ENCODE measurements around the gene ZNF485. TPM values are rescaled to one million over a fixed set of nuclear protein-coding genes. Genes with fewer than 3 reads are reported as not detected.

The ZNF485 gene
- total and polyA plus RNA-seq, 2 of the 8 experiments (the other 6 are each of a cell fraction or from before 2014, with no cell fraction given), result 2.5 to 8.2 TPM

DNA sequence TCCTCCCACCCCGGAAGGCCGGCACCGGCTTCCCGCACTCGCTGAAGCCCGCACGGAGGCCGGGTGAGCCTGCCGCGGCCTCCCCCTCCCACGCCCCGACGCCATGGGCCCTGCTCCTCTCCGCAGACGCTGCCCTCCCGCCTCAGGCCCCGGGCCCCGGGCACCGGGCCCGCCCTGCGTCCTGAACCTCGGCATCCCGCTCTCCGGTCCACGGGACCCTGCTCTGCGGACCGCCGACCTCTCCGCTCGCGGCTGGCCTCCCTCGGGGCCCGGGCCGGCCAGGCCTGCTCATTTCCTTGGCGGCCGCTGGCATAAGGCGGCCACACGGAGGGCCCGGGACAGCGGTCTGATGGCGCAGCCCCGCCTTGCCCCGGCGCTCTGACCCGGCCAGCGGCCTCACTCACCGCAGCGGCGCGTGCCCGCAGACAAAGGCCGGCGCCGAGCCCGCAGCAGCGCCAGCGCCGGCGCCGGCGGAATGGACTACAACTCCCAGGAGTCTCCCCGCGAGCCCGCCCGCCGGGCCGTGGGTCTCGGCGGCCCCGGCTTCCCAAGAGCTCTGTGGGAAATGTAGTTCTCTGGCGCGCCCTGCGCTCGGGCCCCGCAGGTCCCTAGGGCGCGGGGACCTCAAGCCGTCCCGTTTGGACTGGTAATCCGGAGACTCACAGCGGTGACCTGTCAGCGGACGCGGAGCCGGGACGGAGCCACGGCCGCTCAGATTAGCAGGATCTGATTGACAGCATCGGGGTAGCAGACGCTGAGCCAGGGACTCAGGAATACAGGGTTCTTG lies 42.4 kb downstream of the ZNF485 start, which contains the start of gene ZNF32:
TSS of gene ZNF32 (minus strand) at position 484 of the 787 bp plus-strand sequence. CDS start 2,748 bp downstream, outside the sequence.
- Histone ChIP-seq H3K23ac (ENCODE audit: insufficient read length) (no peak within 1 kb of the TSS), H3K56ac (replicated peaks; ENCODE audit: insufficient read length, low read depth, low read length) (peak within 1 kb of the TSS; percentile 24), H3K79me1 (ENCODE audit: low read depth, low read length) (no peaks in the 10 kb centered on the region), H3K4me2 (ENCODE audit: insufficient read depth in 1 of 2, low read depth in 2 of 2, low read length in 2 of 2) (peak within 1 kb of the TSS; percentile 77 to 82), H3K4ac (replicated peaks; ENCODE audit: insufficient read length, low read depth, low read length) (no peak within 1 kb of the TSS), H2BK20ac (ENCODE audit: low read length) (no peak within 1 kb of the TSS), H2BK120ac (replicated peaks; ENCODE audit: low read depth, low read length) (no peak within 1 kb of the TSS), H3K9ac (replicated peaks in 1 of 4; ENCODE audit: extremely low read depth in 1 of 4, low read depth in 3 of 4, low read length in 3 of 4) (peak within 1 kb of the TSS; percentile 42 to 72 (median 66)), H2AFZ (ENCODE audit: low read length) (peak within 1 kb of the TSS; percentile 99), H3K14ac (ENCODE audit: insufficient read length) (no peak within 1 kb of the TSS), H3K27ac (ENCODE audit: low read depth, low read length) (no peak within 1 kb of the TSS), H3K18ac (ENCODE audit: extremely low read depth, low read length) (peak within 1 kb of the TSS; percentile 78), H3K79me2 (ENCODE audit: control insufficient read depth in 1 of 2, insufficient read depth in 2 of 2, low read length in 2 of 2) (no peaks in the 10 kb centered on the region), H3K23me2 (ENCODE audit: low read depth, low read length) (peaks cover 10% of the 10 kb centered on the region), H4K8ac (ENCODE audit: extremely low read depth, insufficient read depth, low read length) (peak within 1 kb of the TSS; percentile 96), H4K20me1 (replicated peaks in 1 of 2; ENCODE audit: control insufficient read depth in 1 of 2, insufficient read depth in 2 of 2, low read length in 2 of 2) (no peaks in the 10 kb centered on the region), H2BK12ac (ENCODE audit: low read depth, low read length) (no peak within 1 kb of the TSS), H2AK5ac (ENCODE audit: low read depth, low read length) (no peak within 1 kb of the TSS), H2BK15ac (ENCODE audit: low read length) (peak within 1 kb of the TSS; percentile 46; the same call in 1 of the 2 replicates), H3K27me3 (replicated peaks in 1 of 4; ENCODE audit: control insufficient read depth in 3 of 4, extremely low read depth in 1 of 4, insufficient read depth in 3 of 4, low read length in 3 of 4) (peaks cover 2 to 23% (median 17%) of the 10 kb centered on the region in 4 experiments), H4K91ac (replicated peaks; ENCODE audit: insufficient read length, low read length) (peak within 1 kb of the TSS; percentile 28), H3K4me1 (replicated peaks in 1 of 4; ENCODE audit: control insufficient read depth in 3 of 4, insufficient read depth in 4 of 4, low read length in 3 of 4) (peaks cover 0 to 4% (median 0%) of the 10 kb centered on the region in 4 experiments; a peak in 2 of 7 replicates), H3K36me3 (ENCODE audit: control insufficient read depth in 2 of 4, insufficient read depth in 4 of 4, low read length in 3 of 4) (peaks cover 4 to 27% (median 22%) of the 10 kb centered on the region in 4 experiments), H2BK5ac (ENCODE audit: low read depth, low read length) (peak within 1 kb of the TSS; percentile 44; the same call in 1 of the 2 replicates), H3K9me3 (ENCODE audit: insufficient read depth in 2 of 2, low read depth in 1 of 2, low read length in 1 of 2) (peaks cover 30 to 36% of the 10 kb centered on the region in 2 experiments), H4K5ac (ENCODE audit: insufficient read length, low read depth, low read length) (no peak within 1 kb of the TSS), H3K4me3 (ENCODE audit: extremely low read depth in 1 of 4, insufficient read depth in 2 of 4, low read depth in 3 of 4, low read length in 4 of 4) (peak within 1 kb of the TSS; percentile 52 to 67 (median 58))
- WGBS, 2 experiments (ENCODE audit: extremely low coverage in 1 of 2, insufficient coverage in 1 of 2, insufficient read length in 1 of 2, insufficient replicate concordance in 2 of 2, low coverage in 1 of 2, low lambda C conversion rate in 2 of 2, missing lambda C conversion rate in 1 of 2), result 2% methylated on average over 26 of the region's 90 CpGs; no CpG with 5 or more reads in 1 of the 2 experiments
- ChIA-PET CTCF (ENCODE audit: partially characterized antibody) (interaction anchor here (1.1 to 1.3 kb wide), 3 partner anchors 16 to 241 kb away, joined by 3 to 5 read pairs (median 4); no protein-coding TSS in a partner anchor), POLR2A (ENCODE audit: partially characterized antibody) (interaction anchor here (0.6 to 1.2 kb wide), 6 partner anchors 10 to 736 kb away, joined by 3 to 4 read pairs (median 3); no protein-coding TSS in a partner anchor)
- peak; percentile 64 to 88 for DNase-seq (ENCODE audit: low read depth in 1 of 2, low spot score in 2 of 2)
- no peak for FAIRE-seq
- TF ChIP-seq, protein P1, sequence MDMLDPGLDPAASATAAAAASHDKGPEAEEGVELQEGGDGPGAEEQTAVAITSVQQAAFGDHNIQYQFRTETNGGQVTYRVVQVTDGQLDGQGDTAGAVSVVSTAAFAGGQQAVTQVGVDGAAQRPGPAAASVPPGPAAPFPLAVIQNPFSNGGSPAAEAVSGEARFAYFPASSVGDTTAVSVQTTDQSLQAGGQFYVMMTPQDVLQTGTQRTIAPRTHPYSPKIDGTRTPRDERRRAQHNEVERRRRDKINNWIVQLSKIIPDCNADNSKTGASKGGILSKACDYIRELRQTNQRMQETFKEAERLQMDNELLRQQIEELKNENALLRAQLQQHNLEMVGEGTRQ (IDR thresholded peaks at IDR 0.05; ENCODE audit: low read length), result no peak
- no peak for TF ChIP-seq HDAC2 (IDR thresholded peaks at IDR 0.05; ENCODE audit: borderline replicate concordance in 1 of 2, low read depth in 2 of 2, low read length in 2 of 2)
- TF ChIP-seq SIX5 (IDR thresholded peaks at IDR 0.05; ENCODE audit: low read depth, low read length), result peak; percentile 93
- TF ChIP-seq RFX5 (IDR thresholded peaks at IDR 0.05; ENCODE audit: borderline replicate concordance, low read depth, low read length), result no peak
- peak; percentile 24 for TF ChIP-seq CTBP2 (IDR thresholded peaks at IDR 0.05; ENCODE audit: borderline replicate concordance, insufficient read depth, insufficient read length, low read length)
- TF ChIP-seq GABPA (IDR thresholded peaks at IDR 0.05; ENCODE audit: borderline replicate concordance, insufficient read depth, low read length), result no peak
- peak; percentile 92 for TF ChIP-seq PHF8 (conservative IDR thresholded peaks at IDR 0.05; ENCODE audit: low read depth, low read length)
- TF ChIP-seq KDM1A (IDR thresholded peaks at IDR 0.05; ENCODE audit: borderline replicate concordance, low read length), result 0 out of 2 replicates have a peak, but pooled peaks have one; percentile 11
- no peak for TF ChIP-seq TCF12 (IDR thresholded peaks at IDR 0.05; ENCODE audit: low read depth, low read length)

Measured in H1 (cell line).